Right renal pelvis (tissue), 4 donors: Measurements from ENCODE around the gene SMAP2. TPM values are rescaled to one million over a fixed set of nuclear protein-coding genes. Genes with fewer than 3 reads are reported as not detected.
A peak's percentile ranks its signal among the peaks of the same experiment; 100 is the strongest.
"Not testable (repeated sequence)": the region's sequence is repeated elsewhere in the genome, so short reads cannot be mapped to it uniquely, and the experiment has no call there.

ENCODE experiments used
- DNase-seq, 4 donors: peaks; one replicate each; pipeline ENCODE4 v3.0.0-alpha.2; 2013; ENCODE audit warnings: low read depth in 4 of 4, low spot score in 3 of 4, missing footprints in 1 of 4
- polyA plus RNA-seq, 4 donors: library from polyadenylated mRNA; unstranded; fragments of 120-200 nt; gene quantifications; one replicate each; pipeline ENCODE4 v1.2.1, GENCODE V29; 2013; ENCODE audit not compliant: insufficient read length in 4 of 4

Gene SMAP2
- polyA plus RNA-seq = 10 to 100 TPM; 22.7 to 29.7 (median 24.3) TPM

DNA sequence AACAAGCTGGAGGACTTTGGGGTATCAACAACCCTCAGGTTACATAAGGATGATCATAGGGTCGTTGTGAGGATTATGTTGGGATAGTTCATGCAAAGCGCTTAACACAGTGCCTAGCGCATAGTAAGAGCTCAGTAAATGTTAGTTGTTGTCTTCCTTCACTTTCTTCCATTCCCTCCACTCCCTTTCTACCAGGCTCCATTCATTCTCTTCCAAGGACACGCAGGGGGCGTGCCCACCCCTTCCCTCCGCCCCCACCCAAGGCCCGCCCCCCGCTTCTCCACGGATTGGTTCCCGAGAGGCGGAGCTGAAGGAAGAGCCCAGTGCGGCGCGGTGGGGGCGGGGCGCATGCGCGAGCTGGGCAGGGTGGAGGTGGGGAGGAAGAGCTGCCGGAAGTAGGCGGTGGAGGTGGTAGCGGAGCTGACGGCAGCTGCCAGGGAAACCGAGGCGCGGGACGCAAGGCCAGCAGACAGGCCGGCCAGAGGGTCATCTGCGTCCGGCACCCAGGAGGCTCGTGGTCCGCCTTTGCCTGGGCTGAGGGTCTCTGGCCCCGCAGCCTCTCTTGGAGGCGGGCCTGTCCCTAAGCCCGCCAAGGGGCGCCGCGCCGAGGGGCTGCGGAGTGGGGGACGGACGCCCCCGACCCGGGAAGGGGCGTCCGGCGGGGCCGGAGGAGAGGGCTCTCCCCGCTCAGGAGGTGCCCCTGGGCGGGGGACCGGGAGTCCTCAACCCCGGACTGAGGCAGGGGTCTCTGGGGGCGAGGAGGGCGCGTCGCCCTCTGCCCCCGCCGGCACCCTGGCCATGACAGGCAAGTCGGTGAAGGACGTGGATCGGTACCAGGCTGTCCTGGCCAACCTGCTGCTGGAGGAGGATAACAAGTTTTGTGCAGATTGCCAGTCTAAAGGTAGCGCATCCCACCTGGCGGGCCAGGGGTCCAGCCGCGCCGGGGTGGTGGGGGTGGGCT lies at the start of gene SMAP2:
TSS of gene SMAP2 (plus strand) at position 405 of the 961 bp plus-strand sequence. CDS start at position 799, 394 bp downstream.
- peak; percentile 87 to 92 (median 88) for DNase-seq

DNA sequence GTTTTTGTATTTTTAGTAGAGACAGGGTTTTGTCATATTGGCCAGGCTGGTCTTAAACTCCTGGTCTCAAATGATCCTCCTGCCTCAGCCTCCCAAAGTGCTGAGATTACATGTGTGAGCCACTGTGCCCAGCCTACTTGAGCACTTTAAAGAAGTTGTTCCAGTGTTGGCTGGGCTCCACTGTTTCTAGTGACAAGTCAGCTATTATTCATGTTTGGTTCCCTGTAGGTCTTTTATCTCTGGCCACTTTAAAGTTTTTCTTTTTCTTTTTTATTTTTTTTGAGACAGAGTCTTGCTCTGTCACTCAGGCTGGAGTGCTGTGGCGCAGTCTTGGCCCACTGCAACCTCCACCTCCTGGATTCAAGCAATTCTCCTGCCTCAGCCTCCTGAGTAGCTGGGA lies 42.1 kb upstream of the SMAP2 start:
- DNase-seq = not testable (repeated sequence)

DNA sequence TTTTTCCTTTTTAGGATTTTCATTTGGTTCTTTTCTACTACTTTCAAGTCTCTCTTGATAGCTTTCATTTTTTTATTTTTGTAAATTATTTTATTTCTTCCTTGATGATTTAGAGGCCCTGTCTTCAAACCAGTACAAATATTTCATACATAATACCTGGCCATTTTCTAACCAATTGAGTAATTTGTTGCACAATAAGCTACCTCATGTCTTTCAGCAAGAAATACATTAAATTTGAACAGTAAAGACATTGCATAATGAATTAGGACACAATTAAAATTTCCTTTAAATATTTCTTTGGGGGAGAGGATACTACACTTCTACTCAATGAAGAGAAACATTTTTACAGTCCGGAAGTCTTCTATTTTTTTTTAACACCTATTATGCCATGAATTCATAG lies 40.8 kb upstream of the SMAP2 start:
- DNase-seq = no peak

- DNase-seq = no peak
Measured at GRCh38 chr1:40337443-40337842, 36.1 kb upstream of the SMAP2 start.

- DNase-seq = peak; percentile 55 to 81 (median 72)
Measured at GRCh38 chr1:40338745-40339419, 34.6 kb upstream of the SMAP2 start.

- no peak for DNase-seq
Measured at GRCh38 chr1:40339420-40340323, 33.9 kb upstream of the SMAP2 start.

- no peak for DNase-seq
Measured at GRCh38 chr1:40341491-40342380, 31.8 kb upstream of the SMAP2 start.

DNA sequence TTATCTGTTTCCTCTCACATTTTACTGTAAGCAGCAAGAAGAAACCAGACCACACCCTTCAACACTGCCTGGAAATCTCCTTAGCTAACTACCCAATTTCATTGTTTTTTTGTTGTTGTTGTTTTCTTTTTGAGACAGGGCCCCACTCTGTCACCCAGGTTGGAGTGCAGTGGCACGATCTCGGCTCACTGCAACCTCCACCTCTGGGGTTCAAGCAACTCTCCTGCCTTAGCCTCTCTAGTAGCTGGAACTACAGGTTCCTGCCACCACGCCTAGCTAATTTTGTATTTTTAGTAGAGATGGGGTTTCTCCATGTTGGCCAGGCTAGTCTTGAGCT lies 31.2 kb upstream of the SMAP2 start:
- DNase-seq = not testable (repeated sequence)

DNA sequence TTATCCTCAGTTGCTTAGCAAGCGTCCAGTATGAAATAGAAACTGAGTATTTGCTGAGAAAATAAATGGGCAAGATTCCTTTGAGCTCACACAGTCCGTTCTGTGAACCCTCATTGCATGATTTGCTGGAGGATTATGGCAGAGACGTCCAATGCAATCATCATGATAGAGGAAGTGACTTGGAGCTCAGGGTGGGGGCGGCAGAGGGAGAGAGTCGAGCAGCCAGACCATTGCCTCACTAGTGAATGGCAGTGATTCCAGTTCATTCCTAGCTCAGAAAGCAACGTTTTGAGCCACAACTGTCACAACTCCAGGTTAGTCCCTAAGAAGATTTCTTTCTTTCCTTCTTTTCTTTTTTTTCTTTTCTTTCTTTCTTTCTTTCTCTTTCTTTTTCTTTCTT lies 28.9 kb upstream of the SMAP2 start:
- DNase-seq = no peak

DNA sequence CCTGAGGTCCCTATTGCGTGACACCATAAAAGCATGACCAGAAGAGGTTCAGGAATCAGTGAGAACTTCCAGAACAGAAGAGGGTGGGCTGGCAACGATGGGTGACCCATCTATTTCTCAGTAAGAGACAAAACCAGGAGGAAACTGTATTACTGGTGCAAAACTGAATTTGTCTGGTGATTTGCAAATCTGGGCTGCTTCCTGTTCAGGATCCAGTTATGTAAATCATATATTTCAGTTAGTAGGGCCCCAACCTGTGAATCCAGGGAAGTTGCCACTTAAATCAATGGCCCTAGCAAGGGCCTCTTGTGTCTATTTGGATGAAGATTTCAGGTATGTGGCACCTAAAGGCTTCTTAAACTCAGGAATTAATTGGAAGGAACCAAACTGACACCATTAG lies 23.1 kb upstream of the SMAP2 start:
- DNase-seq = no peak

DNA sequence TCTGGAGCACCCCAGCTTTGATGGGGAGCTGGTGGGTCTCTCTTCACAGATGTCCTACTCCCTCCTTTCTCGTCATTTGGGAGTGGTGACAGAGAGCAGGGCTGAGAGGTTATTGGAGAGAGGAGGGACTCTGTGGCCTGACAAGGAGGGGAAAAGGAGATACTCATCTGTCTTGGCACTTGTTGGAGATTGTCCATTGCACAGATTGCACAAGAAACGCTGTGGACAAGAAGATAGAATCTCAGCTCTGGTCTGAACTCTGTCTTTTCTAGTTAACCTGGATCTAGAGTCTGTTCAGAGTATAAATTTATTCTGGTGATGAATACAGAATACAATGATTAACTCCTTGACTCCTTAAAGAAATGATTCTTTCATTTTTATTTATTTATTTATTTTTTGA lies 22.4 kb upstream of the SMAP2 start:
- DNase-seq = no peak

- DNase-seq = no peak
Measured at GRCh38 chr1:40352126-40352525, 21.4 kb upstream of the SMAP2 start.

GRCh38 chr1:40353082-40353481 lies 20.4 kb upstream of the SMAP2 start:
- no peak for DNase-seq

DNA sequence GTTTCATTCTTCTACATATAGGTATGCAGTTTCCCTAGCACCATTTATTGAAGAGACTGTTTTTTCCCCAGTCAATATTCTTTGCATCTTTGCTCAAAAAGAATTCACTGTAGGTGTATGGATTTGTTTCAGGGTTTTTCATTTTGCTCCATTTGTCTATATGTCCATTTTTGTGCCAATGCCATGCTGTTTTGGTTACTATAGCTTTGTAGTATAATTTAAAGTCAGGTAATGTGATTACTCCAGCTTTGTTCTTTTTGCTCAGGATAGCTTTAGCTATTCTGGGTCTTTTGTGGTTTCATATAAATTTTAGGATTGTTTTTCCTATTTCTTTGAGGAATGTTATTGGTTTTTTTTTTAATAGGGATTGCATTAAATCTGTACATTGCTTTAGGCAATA lies 15.9 kb upstream of the SMAP2 start:
- DNase-seq = no peak

GRCh38 chr1:40360631-40361030 lies 12.9 kb upstream of the SMAP2 start:
- no peak for DNase-seq

GRCh38 chr1:40361201-40361600 lies 12.3 kb upstream of the SMAP2 start:
- no peak for DNase-seq

- no peak for DNase-seq
Measured at GRCh38 chr1:40361637-40362036, 11.9 kb upstream of the SMAP2 start.

DNA sequence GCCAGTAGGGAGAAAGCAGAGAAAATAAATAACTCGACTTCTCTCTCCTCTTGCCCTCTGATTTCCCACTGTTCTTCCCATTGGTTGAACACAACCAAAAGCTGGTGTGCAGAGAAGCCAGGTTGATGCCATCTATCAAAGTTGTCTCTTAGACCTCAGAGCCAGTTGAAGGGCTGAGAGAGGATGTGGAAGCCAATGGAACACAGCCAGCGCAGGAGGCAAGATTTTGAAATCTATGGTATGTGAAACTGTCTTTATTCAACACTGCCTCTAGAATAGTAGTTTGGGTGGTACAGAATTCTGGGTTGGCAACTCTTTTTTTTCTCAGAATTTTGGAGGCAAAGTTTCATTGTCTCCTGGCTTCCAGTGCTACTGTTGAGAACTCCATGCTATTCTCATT lies 11.3 kb upstream of the SMAP2 start:
- no peak for DNase-seq

DNA sequence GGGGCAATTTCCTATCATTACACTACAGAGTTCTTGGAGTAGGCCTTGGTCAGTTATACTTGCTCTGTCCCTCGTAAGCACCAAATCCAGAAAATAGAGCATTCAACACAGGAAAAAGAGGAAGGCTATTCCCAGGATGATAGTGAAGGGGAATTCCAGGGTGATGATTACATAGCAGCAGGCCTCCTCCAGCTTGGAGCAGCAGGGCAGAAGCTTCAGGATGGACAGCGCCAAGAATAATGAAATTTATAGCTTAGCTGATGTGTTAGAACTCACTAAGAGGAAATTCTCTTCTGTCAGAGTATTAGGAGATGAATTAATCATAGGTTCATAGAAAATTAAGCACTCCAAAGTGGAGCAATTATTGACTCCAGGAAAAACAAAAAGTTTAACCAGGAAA lies 10.8 kb upstream of the SMAP2 start:
- no peak for DNase-seq

GRCh38 chr1:40363721-40364120 lies 9.8 kb upstream of the SMAP2 start:
- no peak for DNase-seq
